ENCODE measurements around the gene SLC25A19.

The SLC25A19 gene

DNA sequence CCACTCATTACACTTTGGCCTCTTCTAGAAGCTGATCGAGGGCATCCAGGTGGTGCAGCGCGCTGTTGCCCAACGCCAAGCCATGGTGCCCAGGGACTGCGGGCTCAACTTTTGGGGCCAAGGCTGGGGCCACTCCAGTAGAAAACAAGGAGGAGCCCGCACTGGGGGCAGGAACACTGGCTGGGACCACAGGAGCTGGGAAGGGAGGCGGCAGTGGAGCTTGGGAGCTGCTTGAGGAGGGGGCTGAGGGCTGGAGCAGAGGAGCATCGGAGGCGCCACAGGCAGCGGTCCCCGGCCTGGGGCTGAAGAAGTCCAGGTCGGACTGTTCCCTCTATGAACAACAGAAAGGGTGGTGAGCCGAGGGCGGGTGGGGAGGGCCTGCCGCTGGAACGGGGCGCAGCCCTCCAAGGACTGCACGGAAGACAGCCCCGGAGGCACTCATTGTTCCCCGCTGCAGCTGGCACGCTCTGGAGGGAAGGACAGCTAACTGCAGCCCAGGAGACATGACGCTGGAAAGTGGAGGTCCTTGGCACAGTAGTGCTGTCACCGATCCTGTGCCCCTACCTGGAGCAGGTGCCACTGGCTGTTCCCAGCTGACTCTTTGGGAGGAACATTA, 49.3 kb downstream of the SLC25A19 start:
- DNase-seq, result no peak

- DNase-seq, result no peak
Observed at GRCh38 chr17:75239214-75239613, 50.0 kb downstream of the SLC25A19 start.

DNA sequence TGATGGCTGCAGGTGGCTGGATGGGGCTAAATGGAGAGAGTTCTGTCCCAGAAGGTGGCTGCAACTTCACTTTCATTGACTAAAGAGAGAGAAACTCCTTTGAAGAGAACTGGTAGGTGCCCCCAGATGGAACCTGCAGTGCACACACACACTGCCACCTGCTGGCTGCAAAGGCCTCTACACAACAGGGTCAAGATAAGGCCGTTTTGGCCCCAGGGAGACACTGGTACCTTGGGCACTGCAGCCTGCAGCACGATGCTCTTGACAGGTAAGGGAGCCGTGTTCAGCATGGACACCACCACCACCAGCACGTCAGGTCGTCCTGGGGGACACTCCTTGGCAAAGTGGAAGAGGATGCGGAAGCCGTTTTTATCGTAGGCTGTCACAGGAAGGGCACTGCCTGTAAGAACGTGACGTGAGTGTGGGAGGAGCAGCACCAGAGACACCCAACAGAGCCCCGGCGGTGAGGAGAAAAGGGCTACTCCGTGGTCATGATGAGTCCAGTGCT, 50.5 kb downstream of the SLC25A19 start:
- DNase-seq, result peak; percentile 47

DNA sequence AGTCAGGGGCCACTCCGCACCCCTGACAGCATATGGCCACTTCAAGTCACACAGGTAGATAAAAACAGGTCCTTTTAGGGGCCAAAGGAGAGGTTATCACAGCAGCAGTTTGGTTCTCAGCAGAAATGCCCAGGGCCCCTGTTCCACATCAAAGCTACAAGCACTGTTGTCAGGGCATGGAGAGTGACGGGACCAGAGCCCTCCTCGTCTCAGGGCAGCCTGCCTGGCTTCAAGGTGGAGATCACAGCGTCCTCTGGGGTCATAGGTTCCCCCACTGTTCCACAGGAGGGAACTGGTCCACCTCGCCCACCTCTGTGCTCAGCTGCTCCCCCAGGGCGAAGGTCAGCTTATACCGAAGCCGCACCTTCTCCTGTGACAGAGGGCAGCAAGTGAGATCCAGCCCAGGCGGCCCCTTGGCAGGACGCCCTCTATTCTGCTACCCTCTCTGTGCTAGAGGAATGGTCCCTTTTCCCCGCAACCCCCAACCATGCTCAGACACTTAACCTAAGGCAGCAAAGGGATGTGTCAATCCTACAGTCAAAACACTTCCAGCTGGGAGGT, 51.1 kb downstream of the SLC25A19 start:
- DNase-seq, result no peak

GRCh38 chr17:75237100-75238014, 51.9 kb downstream of the SLC25A19 start:
- DNase-seq, result no peak

DNA sequence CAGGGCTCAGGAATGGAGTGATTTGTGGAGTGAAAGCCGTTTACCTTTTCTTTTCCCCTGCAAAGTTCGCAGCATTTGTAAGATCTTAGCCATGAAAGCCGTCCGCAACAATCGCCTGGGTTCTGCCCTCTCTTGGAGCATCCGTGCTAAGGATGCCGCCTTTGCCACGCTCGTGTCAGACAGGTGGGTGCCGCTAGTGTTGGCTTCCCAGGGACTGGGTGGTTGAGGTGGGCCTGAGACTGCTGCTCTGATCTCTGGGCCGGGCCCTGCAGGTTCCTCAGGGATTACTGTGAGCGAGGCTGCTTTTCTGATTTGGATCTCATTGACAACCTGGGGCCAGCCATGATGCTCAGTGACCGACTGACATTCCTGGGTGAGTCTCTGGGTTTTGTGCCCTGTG, 56.4 kb downstream of the SLC25A19 start:
- DNase-seq, result no peak

DNA sequence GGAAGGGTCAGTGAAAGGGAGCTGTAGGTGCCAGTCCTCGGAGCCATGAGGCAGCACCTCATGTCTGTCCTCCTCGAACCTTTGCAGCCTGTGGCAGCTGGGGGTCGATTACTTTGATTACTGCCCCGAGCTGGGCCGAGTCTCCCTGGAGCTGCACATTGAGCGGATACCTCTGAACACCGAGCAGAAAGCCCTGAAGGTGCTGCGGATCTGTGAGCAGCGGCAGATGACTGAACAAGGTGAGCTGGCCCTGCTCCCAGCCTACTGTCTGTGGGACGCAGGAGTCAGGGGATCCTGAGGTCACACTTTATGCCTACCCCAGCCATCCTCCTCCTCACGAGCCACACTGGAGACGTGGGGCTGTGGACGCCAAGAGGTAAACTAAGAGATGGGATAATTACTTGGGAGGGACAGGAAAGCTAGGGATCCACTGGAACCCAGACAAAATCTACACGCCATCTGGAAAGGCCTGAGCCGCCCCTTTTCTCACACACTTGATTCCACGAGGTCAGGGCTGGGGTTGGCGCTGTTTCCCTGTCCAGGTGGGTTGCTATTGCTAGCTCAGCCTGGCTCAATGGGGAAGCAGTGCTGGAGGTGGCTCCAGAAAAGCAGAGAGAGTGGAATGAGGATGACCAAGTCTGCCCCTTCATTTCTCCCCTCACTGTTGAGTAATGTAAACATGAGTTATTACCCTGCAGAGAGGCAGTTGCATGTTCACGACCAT, 57.3 kb downstream of the SLC25A19 start:
- DNase-seq, result no peak

GRCh38 chr17:75231071-75231470, 58.2 kb downstream of the SLC25A19 start:
- no peak for DNase-seq

DNA sequence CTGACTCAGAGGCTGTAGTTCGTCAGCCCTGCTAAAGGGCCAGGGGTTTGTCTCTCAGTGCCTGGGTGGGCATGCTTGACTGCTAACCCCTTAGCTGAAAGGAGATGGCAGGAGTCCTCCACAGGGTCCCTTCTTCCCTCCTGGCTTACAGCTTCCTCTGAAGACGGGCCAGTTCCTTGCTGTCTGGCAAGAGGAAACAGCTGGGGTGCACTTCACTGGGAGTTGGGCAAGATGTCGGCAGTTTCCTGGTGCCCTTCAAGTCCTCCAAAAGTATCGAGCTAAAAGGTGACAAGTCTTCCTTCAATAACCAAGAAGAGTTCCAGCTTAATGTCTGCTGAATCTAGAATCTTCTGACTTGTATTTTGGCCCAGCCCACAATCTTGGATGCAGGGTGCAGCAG, 60.4 kb downstream of the SLC25A19 start:
- DNase-seq, result no peak

DNA sequence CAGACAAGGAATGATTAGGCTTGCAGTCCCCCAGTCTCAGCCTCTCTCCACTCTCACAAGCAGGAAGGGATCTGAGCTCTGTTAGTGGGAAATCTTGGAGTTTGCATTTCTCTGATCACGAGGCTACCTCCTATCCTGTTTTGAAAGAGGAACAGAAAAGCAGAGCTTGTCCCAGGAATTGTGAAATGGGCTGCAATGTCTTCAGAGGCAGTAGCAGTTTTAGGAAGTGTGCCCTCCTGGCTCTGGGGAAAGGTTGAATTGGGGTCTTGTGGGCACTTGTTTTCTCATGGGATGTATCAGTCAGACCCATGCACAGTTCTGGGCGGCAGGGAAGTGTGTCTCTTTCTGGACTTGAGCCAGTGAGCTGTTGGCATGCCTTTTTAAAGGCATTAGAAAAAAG, 60.9 kb downstream of the SLC25A19 start:
- no peak for DNase-seq

- DNase-seq, result no peak
Observed at GRCh38 chr17:75227729-75228128, 61.5 kb downstream of the SLC25A19 start.

DNA sequence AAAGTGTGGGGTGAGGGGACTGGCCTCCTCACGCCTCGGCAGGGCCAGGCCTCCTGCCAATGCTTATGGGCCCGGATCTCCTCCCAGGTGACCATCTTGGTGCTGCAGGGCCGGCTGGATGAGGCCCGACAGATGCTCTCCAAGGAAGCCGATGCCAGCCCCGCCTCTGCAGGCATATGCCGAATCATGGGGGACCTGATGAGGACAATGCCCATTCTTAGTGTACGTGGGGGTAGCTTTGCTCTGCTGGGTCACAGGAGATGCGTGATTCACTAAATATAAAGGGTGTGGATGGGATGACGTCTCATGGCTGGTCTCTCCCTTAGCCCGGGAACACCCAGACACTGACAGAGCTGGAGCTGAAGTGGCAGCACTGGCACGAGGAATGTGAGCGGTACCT, 64.2 kb downstream of the SLC25A19 start:
- DNase-seq, result no peak

Data from femur (tissue), 1 donor.